Esophagus squamous epithelium (tissue), 5 donors: ENCODE data around the gene RABL2A. TPM values are rescaled to one million over a fixed set of nuclear protein-coding genes. Genes with fewer than 3 reads are reported as not detected.

Source experiments
- DNase-seq: peaks from one replicate; lab custom pipeline; 2025; lab: John Stamatoyannopoulos, UW
- H3K27ac ChIP-seq, 4 donors: fragments of 200-600 bp; sonication (generic); one replicate each; pipeline ENCODE4 v1.5.1; 2016 to 2019; ENCODE audit warnings: mild to moderate bottlenecking in 1 of 4
- H3K27me3 ChIP-seq, 4 donors: fragments of 200-600 bp; sonication (generic); 1 replicate in 3 of 4; 2 replicates in 1 of 4; pipeline versions ENCODE4 v1.5.1 to v1.6.0; 2017 to 2021; ENCODE audit warnings: antibody characterized with exemption in 1 of 4
- H3K36me3 ChIP-seq, 3 donors: fragments of 200-600 bp; sonication (generic); one replicate each; pipeline ENCODE4 v1.5.1; 2016 to 2019
- H3K4me1 ChIP-seq, 3 donors: fragments of 200-600 bp; sonication (generic); one replicate each; pipeline ENCODE4 v1.5.1; 2017 to 2019
- H3K4me3 ChIP-seq, 4 donors: fragments of 200-600 bp; sonication (generic); 1 replicate in 3 of 4; 2 replicates in 1 of 4; pipeline ENCODE4 v1.5.1; 2016 to 2019; ENCODE audit warnings: mild to moderate bottlenecking in 2 of 4, moderate library complexity in 1 of 4
- H3K9me3 ChIP-seq, 3 donors: fragments of 200-600 bp; sonication (generic); one replicate each; pipeline ENCODE4 v1.5.1; 2016 to 2019
- CTCF ChIP-seq, 6 experiments: fragments of 450-650 bp in 4 of 6; fragments of 200-600 bp in 2 of 6; sonication (generic) in 2 of 6; IDR thresholded peaks; one replicate each; pipeline ENCODE4 v1.5.1; 2016 to 2019; ENCODE audit warnings: antibody characterized with exemption in 6 of 6, mild to moderate bottlenecking in 4 of 6, moderate library complexity in 4 of 6
- POLR2A ChIP-seq, 4 donors: fragments of 450-650 bp; IDR thresholded peaks; one replicate each; pipeline ENCODE4 v1.6.1; 2017; ENCODE audit warnings: antibody characterized with exemption in 4 of 4, mild to moderate bottlenecking in 4 of 4, moderate library complexity in 3 of 4
- WGBS, 2 donors: methylation state at CpG; one replicate each; pipeline ENCODE4 v1.1.5; 2018; 5-methylcytosine and 5-hydroxymethylcytosine counted together
- intact Hi-C: fragments of 100-400 bp; cut with DNase I; formaldehyde crosslinking; loops from one replicate; pipeline ENCODE4 v1.15.0; 2022
- total RNA-seq, 4 donors: library from RNA; depleted of rRNA; stranded (reverse); fragments of >200 nt; gene quantifications; one replicate each; pipeline ENCODE4 v1.1.0, GENCODE V29; 2016
- donor health status: DM: yes; HTN: yes; CAD: no.

Gene RABL2A
- total RNA-seq, 4 donors from 2014 or later: 3.1 to 14.7 (median 4.9) TPM

GRCh38 chr2:113675875-113676274 lies 48.8 kb downstream of the RABL2A start:
- no peak for TF ChIP-seq CTCF (IDR thresholded peaks at IDR 0.05)
- TF ChIP-seq POLR2A (IDR thresholded peaks at IDR 0.05): no peak
- Histone ChIP-seq H3K4me1 (no peaks in the 10 kb centered on the region), H3K4me3 (no peak overlapping the region), H3K36me3 (no peaks in the 10 kb centered on the region), H3K27me3 (no peaks in the 10 kb centered on the region), H3K27ac (no peak overlapping the region), H3K9me3 (no peaks in the 10 kb centered on the region)
- 52 to 68% methylated on average over 6 to 9 of the region's 9 CpGs for WGBS, 2 donors
- DNase-seq: no peak
- intact Hi-C loops: no loop called here

- no peaks in the 10 kb centered on the region for H3K36me3 ChIP-seq
- no peaks in the 10 kb centered on the region for H3K9me3 ChIP-seq
- no peak overlapping the region for H3K4me3 ChIP-seq
- TF ChIP-seq CTCF (IDR thresholded peaks at IDR 0.05) (no peak), POLR2A (IDR thresholded peaks at IDR 0.05) (no peak)
- no peak overlapping the region for H3K27ac ChIP-seq
- H3K4me1 ChIP-seq: no peaks in the 10 kb centered on the region
- intact Hi-C loops: no loop called here
- WGBS, 2 donors: 91 to 100% methylated on average over 3 to 4 of the region's 4 CpGs
- no peaks in the 10 kb centered on the region for H3K27me3 ChIP-seq
- DNase-seq: no peak
These were observed 49.7 kb downstream of the RABL2A start for GRCh38 chr2:113676623-113677266.

GRCh38 chr2:113677330-113677729 lies 50.3 kb downstream of the RABL2A start:
- Histone ChIP-seq H3K27ac (no peak overlapping the region), H3K9me3 (no peaks in the 10 kb centered on the region), H3K36me3 (no peaks in the 10 kb centered on the region), H3K4me3 (no peak overlapping the region), H3K27me3 (no peaks in the 10 kb centered on the region), H3K4me1 (no peaks in the 10 kb centered on the region)
- WGBS, 2 donors: 60 to 85% methylated on average over 2 of the region's 2 CpGs
- intact Hi-C loops: no loop called here
- no peak for DNase-seq
- no peak for TF ChIP-seq CTCF (IDR thresholded peaks at IDR 0.05)

- Histone ChIP-seq H3K27ac (no peak overlapping the region), H3K36me3 (no peaks in the 10 kb centered on the region), H3K9me3 (no peaks in the 10 kb centered on the region), H3K4me1 (no peaks in the 10 kb centered on the region), H3K27me3 (no peaks in the 10 kb centered on the region), H3K4me3 (no peak overlapping the region)
- intact Hi-C loops: no loop called here
- WGBS, 2 donors: 85 to 86% methylated on average over 8 of the region's 8 CpGs
- TF ChIP-seq CTCF (IDR thresholded peaks at IDR 0.05): no peak
- no peak for DNase-seq
These were observed 52.4 kb downstream of the RABL2A start for GRCh38 chr2:113679457-113679856.

GRCh38 chr2:113685471-113685870 lies 58.4 kb downstream of the RABL2A start:
- DNase-seq: no peak
- Histone ChIP-seq H3K9me3 (no peaks in the 10 kb centered on the region), H3K36me3 (no peaks in the 10 kb centered on the region), H3K27me3 (no peaks in the 10 kb centered on the region), H3K27ac (no peak overlapping the region), H3K4me3 (no peak overlapping the region), H3K4me1 (no peaks in the 10 kb centered on the region)
- no peak for TF ChIP-seq CTCF (IDR thresholded peaks at IDR 0.05)
- no peak for TF ChIP-seq POLR2A (IDR thresholded peaks at IDR 0.05)
- intact Hi-C loops: no loop called here
- WGBS, 2 donors: 92 to 93% methylated on average over 8 of the region's 8 CpGs
